GM12872 (cell line): ENCODE measurements around the gene MOBP.

ENCODE experiments used
- TF ChIP-seq, protein P1 (sequence below): IDR thresholded peaks from 3 replicates; pipeline ENCODE4 v1.5.1; 2011; ENCODE audit warnings: low read depth, mild to moderate bottlenecking, low read length, moderate library complexity; ENCODE audit not compliant: insufficient read depth

The MOBP gene

DNA sequence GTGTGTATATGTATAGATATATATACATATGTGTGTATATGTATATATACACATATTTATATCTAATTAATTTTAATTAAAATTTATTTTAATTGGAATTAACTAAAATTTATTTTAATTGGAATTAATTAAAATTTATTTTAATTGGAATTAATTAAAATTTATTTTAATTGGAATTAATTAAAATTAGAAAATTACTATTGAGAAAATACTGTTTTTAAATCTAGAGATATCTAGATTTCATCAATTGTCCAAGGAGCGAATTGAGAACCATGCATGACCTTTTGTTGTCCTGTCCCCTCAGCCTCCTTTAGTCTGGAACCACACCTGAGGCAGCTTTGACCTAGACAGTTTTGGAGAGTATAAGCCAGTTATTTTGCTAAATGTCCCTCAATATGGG is 1.8 kb downstream of the MOBP start:
- TF ChIP-seq, protein P1, sequence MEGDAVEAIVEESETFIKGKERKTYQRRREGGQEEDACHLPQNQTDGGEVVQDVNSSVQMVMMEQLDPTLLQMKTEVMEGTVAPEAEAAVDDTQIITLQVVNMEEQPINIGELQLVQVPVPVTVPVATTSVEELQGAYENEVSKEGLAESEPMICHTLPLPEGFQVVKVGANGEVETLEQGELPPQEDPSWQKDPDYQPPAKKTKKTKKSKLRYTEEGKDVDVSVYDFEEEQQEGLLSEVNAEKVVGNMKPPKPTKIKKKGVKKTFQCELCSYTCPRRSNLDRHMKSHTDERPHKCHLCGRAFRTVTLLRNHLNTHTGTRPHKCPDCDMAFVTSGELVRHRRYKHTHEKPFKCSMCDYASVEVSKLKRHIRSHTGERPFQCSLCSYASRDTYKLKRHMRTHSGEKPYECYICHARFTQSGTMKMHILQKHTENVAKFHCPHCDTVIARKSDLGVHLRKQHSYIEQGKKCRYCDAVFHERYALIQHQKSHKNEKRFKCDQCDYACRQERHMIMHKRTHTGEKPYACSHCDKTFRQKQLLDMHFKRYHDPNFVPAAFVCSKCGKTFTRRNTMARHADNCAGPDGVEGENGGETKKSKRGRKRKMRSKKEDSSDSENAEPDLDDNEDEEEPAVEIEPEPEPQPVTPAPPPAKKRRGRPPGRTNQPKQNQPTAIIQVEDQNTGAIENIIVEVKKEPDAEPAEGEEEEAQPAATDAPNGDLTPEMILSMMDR = no peak

DNA sequence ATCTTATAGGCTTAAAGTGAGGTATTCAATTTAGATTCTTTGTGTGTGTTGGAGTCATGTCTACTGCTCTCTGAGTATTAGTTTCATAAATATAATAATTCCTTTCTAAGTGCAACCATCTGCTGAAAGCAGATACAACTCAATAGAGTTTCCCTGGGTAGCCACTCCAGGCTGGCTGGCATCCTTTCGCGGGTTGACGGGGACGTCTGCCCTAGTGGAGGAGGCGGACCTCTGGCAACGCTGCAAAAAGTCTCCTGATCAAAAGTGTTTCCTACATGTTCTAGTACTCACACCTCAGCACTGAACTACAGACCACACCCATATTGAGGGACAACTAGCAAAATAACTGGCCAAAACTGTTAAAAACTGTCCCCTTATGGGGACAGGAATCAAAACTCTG is 2.5 kb downstream of the MOBP start:
- TF ChIP-seq, protein P1 = no peak

DNA sequence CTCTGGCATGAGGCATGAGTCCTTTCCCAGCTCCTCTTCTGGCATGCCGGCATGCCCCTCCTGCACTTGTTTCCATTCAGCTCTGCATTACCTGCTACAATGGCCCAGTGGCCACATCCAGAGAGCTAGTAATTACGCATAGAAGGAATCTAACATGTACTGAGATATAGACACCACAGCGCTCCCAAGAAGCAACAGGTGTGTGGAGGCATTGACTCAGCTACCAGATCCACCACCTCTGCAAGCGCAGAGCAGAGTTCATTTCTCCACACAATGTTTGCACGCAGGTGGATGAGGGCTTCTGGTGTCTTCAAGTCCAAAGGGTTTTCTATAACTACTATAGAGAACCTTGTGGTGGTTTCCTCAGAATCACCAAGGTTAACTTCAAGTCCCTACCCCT is 4.2 kb downstream of the MOBP start:
- TF ChIP-seq, protein P1 = no peak

DNA sequence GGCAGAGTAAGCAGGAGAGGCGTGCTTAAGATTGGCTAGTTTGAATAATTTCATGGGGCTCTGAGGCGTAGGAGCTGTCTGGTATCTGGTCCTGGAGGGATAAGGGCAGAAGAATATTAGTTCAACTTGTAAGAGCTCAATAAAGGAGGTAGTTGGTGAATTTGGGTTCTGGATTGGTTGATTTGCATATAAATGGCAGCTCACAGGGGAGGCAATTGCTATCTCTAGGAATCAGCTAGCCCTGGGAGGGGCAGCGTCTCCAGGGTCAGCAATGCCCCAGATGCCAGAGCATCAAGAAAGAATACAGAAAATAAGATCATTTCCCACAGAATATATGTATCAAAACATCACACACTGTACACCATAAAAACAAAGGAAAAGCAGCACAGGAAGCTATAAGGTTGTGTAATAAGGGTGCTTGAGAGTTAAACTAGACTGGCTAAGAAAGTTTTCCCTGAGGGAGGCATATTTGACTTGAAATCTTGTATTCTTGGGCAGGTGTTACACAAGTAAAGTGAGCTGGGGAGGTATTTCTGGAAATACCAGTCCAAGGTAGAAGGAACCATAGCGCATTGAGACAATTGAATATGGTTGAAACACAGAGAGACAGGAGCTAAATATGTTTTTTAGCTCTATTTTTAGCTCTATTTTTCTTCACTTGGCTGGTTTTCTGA is 6.1 kb downstream of the MOBP start:
- TF ChIP-seq, protein P1 = no peak

DNA sequence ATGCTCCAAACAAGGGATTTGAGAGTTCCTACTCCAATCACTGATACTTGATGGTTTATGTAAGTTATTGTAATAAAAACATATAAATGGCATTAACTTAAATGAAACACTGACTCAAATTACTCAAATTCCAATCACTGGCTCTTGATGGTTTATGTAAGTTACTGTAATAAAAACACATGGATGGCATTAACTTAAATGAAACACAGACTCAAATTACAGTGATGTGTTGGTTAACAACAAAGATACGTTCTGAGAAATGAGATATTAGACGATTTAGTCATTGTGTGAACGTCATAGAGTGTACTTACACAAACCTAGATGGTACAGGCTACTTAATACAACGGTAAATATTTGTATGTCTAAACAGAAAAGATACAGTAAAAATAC is 6.6 kb downstream of the MOBP start:
- TF ChIP-seq, protein P1 = no peak

DNA sequence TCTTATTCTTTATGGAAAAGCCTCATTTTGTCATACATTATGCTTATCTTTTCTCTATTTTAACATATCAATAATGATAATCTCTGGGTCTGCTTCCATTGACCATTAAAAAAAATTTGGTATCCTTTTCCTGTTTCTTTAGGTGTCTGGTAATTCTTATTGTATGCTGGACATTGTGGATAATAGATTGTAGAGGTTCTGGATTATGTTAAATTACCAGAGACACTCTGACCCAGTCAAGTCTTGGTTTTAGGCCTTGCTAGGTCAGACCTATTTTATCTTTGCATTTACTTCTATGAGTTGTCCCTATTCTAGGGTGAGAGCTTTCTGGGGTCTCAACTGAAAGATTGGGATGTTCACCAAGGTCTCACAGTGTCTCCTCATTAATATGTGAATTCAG is 9.3 kb downstream of the MOBP start:
- TF ChIP-seq, protein P1 = no peak

DNA sequence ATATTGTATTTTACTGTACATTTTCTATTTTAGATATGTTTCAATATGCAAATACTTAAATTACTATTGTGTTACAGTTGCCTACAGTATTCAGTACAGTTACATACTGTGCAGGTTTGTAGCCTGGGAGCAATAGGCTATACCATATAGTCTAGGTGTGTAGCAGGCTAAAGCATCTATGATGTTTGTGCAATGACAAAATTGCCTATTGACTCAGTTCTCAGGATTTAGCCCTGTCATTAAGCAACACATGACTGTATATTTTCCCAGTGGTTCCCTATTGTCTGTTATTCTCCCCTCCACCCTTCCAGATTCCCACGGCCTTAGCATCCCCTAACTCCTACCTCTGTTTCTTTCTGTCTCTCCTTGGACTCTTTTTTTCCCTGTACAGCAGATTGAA is 10.7 kb downstream of the MOBP start:
- TF ChIP-seq, protein P1 = no peak
